HG02588 (cell line): ENCODE results near the gene STAT6.
A peak's percentile ranks its signal among the peaks of the same experiment; 100 is the strongest.
"Not testable (repeated sequence)": the region's sequence is repeated elsewhere in the genome, so short reads cannot be mapped to it uniquely, and the experiment has no call there.

Experiments used
- ATAC-seq: cut with Tn5 transposase; IDR thresholded peaks from one replicate; pipeline ENCODE4 v1.9.1; 2021; ENCODE audit warnings: mild to moderate bottlenecking, moderate library complexity; ENCODE audit not compliant: unreplicated experiment

Gene STAT6

DNA sequence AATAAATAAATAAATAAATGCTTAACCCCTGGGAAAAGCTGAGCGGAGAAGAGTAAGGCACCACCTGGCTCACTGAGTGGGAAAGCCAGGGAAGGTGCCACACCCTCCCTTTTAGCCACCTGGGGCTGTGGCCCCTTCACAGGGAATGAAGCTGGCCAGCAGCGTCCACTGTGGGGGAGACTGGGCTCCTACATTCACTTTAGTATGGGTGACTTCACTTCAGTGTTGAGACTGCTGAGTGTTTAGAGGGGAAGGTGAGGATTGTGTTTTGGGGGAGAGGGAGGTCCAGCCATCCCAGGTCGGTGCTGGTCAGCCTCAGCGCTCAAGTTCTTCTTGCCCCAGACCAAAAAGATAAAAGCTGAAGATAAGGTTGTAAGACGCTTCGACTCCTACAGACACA, 20.7 kb downstream of the STAT6 start:
- ATAC-seq: no peak

GRCh38 chr12:57089271-57090245, 21.6 kb downstream of the STAT6 start:
- no peak for ATAC-seq

GRCh38 chr12:57088354-57089270, 22.6 kb downstream of the STAT6 start, which contains the start of gene NAB2:
TSS of gene NAB2 (plus strand) at chr12:57089114. CDS start at chr12:57089272, 158 bp downstream.
- peak; percentile 53 for ATAC-seq

- peak; percentile 29 for ATAC-seq
Observed at GRCh38 chr12:57087691-57088353, 23.3 kb downstream of the STAT6 start.

DNA sequence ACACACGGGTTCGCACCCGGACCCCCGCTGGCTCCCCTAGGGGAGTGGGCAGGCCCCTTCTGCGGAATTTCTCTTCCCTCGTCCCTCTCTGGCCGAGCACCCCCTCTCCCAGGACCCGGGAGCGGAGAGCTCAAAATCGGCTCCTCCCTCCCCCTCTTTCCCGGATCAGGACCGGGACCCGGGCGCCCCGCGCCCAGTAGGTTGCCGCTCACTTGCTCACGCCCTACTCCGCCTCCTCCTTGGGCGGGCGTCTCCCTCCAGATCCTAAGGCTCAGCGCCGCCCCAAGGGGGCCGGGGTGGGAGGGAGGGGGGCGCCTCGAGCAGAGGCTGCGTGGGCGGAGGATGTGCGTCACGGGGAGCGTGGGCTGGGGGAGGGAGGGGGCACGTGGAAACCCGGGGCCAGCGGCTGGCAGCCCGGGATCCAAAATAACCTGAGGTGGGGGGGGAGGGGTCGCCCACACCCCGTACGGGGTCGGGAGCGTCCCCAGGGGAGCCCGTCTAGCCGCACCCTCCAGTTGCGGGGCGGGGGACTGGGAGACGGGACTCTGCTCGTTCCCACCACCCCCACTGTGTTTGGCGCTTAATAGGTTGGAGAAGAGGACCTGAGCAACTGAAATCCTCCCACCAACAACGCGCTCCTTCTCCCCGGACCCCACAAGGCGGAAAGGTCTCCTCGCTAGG, 24.0 kb downstream of the STAT6 start:
- peak; percentile 36 for ATAC-seq

DNA sequence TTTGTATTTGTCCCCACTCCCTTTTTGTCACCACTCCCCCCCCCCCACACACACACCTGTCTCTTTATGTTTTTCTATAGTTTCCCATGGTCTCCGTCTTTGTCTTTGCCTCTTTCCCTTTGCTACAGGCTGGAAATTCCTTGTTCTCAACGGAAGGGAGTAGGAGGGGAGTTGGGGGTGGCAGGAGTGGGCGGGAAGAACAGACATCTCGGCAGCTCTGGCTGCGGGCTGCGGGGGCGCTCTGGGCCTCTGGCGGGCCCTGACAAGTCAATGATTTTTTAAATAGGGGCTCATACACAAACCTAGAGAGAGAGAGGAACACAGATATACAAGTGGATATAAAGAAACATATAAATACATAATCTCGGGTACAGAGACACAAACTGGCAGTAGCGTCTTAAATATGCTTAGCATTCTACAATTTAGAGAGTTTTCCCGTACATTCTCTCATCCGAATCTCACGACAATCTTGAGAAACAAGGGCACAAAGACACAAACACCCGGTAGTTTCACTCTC, 24.6 kb downstream of the STAT6 start:
- no peak for ATAC-seq

DNA sequence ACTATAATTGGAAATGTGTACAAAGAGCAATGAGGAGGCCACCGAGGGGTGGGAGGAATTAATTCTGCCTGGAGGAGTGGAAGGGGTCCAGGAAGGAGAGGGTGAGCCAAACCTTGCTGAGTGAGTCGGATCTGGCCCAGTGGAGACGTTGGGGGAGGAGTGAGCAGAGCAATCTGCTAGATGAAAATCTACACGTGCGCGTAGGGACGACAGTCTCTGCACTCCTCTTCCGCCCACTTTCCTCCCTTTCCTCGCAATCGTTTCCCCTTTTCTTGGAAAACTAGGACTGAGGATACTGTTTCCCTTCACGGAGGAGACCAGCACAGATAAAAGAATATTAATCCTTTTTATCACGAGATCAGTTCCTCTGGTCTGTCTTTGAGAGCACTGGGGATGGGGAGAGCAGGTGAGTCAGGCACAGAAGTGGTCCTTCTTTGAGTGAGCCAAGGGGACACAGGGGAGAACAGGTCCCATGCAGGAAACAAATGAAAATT, 25.1 kb downstream of the STAT6 start:
- no peak for ATAC-seq

- ATAC-seq: no peak
Observed at GRCh38 chr12:57080855-57081254, 30.3 kb downstream of the STAT6 start.

GRCh38 chr12:57079821-57080220, 31.3 kb downstream of the STAT6 start:
- ATAC-seq: no peak

- peak; percentile 96 for ATAC-seq
Observed at GRCh38 chr12:57078519-57079404, 32.4 kb downstream of the STAT6 start, which contains the start of gene NEMP1. TSS of gene NEMP1 (minus strand) at chr12:57078791. CDS start at chr12:57078745, 46 bp downstream.

- not testable (repeated sequence) for ATAC-seq
Observed at GRCh38 chr12:57073566-57074450, 37.4 kb downstream of the STAT6 start.

DNA sequence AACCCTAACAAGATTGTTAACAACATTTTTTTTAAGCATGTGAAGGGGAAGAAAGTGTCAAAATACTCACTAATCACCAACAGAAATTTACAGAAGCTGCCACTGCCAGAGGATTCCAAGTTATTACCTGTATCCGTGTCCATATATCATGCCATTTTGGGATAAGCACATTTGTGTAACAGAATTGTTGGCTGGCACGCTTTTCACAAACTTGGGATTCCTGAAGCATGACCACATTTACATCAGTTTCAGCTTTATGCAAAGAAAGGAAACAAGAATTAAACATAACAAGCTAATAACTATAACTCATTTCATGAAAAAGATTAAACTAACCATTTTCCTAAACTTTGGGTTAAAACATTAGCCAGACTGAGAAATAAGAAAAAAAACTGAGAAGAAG, 38.5 kb downstream of the STAT6 start:
- ATAC-seq: no peak

- peak; percentile 81 for ATAC-seq
Observed at GRCh38 chr12:57069523-57069922, 41.6 kb downstream of the STAT6 start.

DNA sequence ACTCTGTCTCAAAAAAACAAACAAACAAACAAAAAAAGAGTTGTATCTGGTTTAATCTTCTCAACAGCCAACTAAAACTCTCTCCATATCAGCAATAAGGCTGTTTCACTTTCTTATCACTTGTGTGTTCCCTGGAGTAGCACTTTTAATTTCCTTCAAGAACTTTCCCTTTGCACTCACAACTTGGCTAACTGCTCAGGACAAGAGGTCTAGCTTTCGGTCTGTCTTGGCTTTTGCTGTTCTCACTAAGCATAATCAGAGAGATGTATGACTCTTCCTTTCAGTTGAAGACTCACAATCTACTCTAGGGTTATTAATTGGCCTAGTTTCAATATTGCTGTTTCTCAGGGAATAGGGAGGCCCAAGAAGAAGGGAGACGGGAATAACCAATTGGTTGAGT, 44.9 kb downstream of the STAT6 start:
- no peak for ATAC-seq

DNA sequence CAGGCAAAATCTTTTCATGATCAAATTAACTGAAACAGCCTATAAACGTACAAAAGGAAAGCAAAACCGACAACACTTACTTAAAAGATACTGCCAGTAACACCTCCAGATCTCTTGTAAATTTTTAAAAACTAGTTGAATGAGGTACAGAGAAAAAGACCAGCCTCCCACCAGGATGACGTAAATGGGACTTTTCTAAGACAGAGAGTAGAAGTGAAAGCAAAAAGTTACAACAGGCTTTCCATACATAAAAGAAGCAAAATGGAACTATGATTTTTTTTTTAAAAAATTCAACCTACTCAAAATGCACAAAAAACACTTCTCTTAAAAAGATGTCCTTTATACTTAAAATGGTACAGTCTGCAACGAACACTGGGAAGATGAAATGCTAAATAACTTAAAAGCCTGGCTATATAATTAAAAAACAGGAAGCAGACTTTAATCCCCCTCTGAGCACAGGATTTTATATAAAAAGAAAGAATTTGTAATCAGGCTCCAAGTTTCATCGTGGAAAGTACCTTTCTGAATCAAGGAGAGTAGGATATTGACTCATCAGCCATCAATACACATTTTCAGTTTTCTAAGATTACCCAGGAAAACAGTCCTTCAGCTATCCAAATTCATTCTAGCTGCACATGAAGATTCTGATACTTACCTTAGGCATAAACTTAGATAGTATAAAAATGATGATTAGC, 47.0 kb downstream of the STAT6 start:
- peak; percentile 81 for ATAC-seq

DNA sequence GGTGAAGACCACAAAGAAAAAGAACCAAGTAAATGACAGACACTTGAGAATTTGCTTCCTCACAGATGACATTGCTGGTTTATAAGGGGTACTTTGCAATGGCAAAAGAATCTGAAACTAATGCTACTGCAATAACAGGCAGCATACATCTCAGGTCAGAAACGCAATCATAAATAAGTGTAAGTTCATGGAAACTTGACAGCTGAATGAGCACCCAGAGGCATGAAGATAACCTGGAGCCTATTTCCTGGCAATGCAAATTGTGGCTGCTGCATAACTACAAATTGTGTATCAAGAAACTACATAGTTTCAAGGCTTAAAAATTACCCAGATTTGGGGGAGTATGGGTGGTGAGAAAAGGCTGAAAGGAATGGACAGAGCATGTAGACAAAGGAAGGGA, 52.7 kb downstream of the STAT6 start:
- no peak for ATAC-seq

DNA sequence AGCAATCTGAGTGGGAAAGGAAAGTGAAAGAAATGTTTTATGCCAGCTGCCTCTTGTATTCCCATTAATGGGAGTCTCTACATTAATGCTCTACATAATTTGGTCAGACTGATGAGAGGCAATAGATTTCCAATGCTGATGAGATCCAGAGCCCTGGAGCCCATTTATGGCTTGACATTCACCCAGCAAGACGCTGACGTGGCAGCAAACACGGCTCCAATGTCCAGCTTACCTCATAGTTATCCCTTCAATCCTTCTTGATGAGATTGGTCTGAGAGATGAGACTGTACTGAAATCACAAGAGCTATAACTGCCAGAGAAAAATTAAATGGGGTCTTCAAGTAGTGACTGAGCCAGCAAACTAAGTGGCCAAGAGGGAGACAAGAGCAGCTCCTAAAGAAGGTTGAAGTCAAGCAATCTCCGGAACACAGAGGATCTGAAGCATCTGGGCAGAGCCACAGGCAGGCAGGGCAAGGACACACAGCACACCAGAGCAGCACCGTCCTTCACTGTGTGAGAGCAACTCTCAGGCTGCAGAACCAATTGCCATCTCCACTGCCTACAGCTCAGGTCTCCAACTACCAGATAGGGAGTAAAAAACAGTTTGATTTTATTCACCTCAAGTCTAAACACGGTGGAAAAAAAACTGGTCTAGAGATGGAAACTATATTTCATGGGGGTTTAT, 54.0 kb downstream of the STAT6 start:
- no peak for ATAC-seq
